IMR-90 (cell line): Measurements from ENCODE around the gene OR2T29. TPM values are rescaled to one million over a fixed set of nuclear protein-coding genes. Genes with fewer than 3 reads are reported as not detected.

ENCODE experiments used
- ATAC-seq: fragments of 200-7000 bp; cut with Tn5 transposase; 2 replicates; pipeline ENCODE4 v1.9.1; 2020; ENCODE audit warnings: low read depth, mild to moderate bottlenecking, moderate library complexity
- BruUV-seq: library from RNA; stranded (reverse); fragments of 400-500 nt; replicated peaks from 2 replicates; lab custom pipeline; 2021; lab: Mats Ljungman, UMichigan
- CTCF ChIA-PET: fragments of 300-600 bp; formaldehyde crosslinking; extraction: SDS; loops from one replicate; lab custom pipeline; 2021; ENCODE audit warnings: antibody characterized with exemption; lab: Yijun Ruan, JAX
- POLR2A ChIA-PET: fragments of 300-600 bp; sonication (Branson Sonifier 250); formaldehyde crosslinking; loops from one replicate; lab custom pipeline; 2022; ENCODE audit warnings: antibody characterized with exemption; ENCODE audit not compliant: unreplicated experiment; lab: Charles Lee
- DNase-seq: peaks from one replicate; pipeline ENCODE4 v3.0.0; 2013
- H2AFZ ChIP-seq: replicated peaks from 2 replicates; pipeline ENCODE3; 2013; ENCODE audit warnings: low read length, mild to moderate bottlenecking; ENCODE audit not compliant: poor library complexity
- H2AK5ac ChIP-seq: 2 replicates; pipeline ENCODE4 v1.6.1; 2013; ENCODE audit warnings: low read depth, low read length, inconsistent platforms
- H2AK9ac ChIP-seq: replicated peaks from 2 replicates; pipeline ENCODE3; 2013; ENCODE audit warnings: mild to moderate bottlenecking, low read depth, low read length, moderate library complexity; ENCODE audit not compliant: poor library complexity
- H2BK120ac ChIP-seq: 2 replicates; pipeline ENCODE4 v1.6.1; 2013; ENCODE audit warnings: low read depth, low read length, inconsistent platforms
- H2BK15ac ChIP-seq: 3 replicates; pipeline ENCODE4 v1.6.1; 2013; ENCODE audit warnings: low read depth, low read length, inconsistent platforms
- H2BK20ac ChIP-seq: 2 replicates; pipeline ENCODE4 v1.6.1; 2013; ENCODE audit warnings: low read depth, mild to moderate bottlenecking, inconsistent platforms, low read length, moderate library complexity
- H2BK5ac ChIP-seq: 2 replicates; pipeline ENCODE4 v1.6.1; 2013; ENCODE audit warnings: mild to moderate bottlenecking, low read depth, low read length, inconsistent platforms; ENCODE audit not compliant: poor library complexity, severe bottlenecking
- H3K14ac ChIP-seq: replicated peaks from 2 replicates; pipeline ENCODE4 v1.6.1; 2013; ENCODE audit warnings: low read depth, low read length, inconsistent platforms
- H3K18ac ChIP-seq: 2 replicates; pipeline ENCODE4 v1.6.1; 2013; ENCODE audit warnings: low read depth, low read length, control low read depth
- H3K23ac ChIP-seq: 2 replicates; pipeline ENCODE4 v1.6.1; 2013; ENCODE audit warnings: low read depth, low read length, inconsistent platforms
- H3K27ac ChIP-seq: 2 replicates; pipeline ENCODE4 v1.5.1; 2013; ENCODE audit warnings: mild to moderate bottlenecking, control low read depth, low read length; ENCODE audit not compliant: insufficient read depth
- H3K27me3 ChIP-seq: 2 replicates; pipeline ENCODE4 v1.6.1; 2013; ENCODE audit warnings: low read length; ENCODE audit not compliant: control insufficient read depth, insufficient read depth
- H3K36me3 ChIP-seq: 2 replicates; pipeline ENCODE4 v1.6.1; 2013; ENCODE audit warnings: low read length, mixed read lengths; ENCODE audit not compliant: control insufficient read depth, insufficient read depth
- H3K4ac ChIP-seq: 2 replicates; pipeline ENCODE4 v1.6.1; 2013; ENCODE audit warnings: low read depth, low read length, inconsistent platforms
- H3K4me1 ChIP-seq: 2 replicates; pipeline ENCODE4 v1.6.1; 2013; ENCODE audit warnings: low read length, mixed read lengths; ENCODE audit not compliant: control insufficient read depth, insufficient read depth
- H3K4me2 ChIP-seq: 2 replicates; pipeline ENCODE4 v1.6.1; 2013; ENCODE audit warnings: low read depth, mild to moderate bottlenecking, control low read depth, low read length, moderate library complexity
- H3K4me3 ChIP-seq: 2 replicates; pipeline ENCODE4 v1.5.1; 2013; ENCODE audit warnings: low read depth, mild to moderate bottlenecking, control low read depth, low read length, moderate library complexity; ENCODE audit not compliant: insufficient read depth
- H3K56ac ChIP-seq: 2 replicates; pipeline ENCODE4 v1.6.1; 2013; ENCODE audit warnings: low read length, inconsistent platforms; ENCODE audit not compliant: insufficient read depth; ENCODE audit errors: extremely low read depth
- H3K79me1 ChIP-seq, 2 experiments: 2 replicates each; pipeline ENCODE4 v1.6.1; 2013; ENCODE audit warnings: low read length in 2 of 2, inconsistent platforms in 1 of 2, low read depth in 1 of 2
- H3K9ac ChIP-seq: 2 replicates; pipeline ENCODE4 v1.6.1; 2013; ENCODE audit warnings: low read depth, low read length, control low read depth
- H3K9me1 ChIP-seq: 2 replicates; pipeline ENCODE4 v1.6.1; 2013; ENCODE audit warnings: low read length, inconsistent platforms; ENCODE audit not compliant: insufficient read depth
- H3K9me3 ChIP-seq: 2 replicates; pipeline ENCODE4 v1.6.1; 2013; ENCODE audit warnings: low read length; ENCODE audit not compliant: control insufficient read depth, insufficient read depth
- H4K20me1 ChIP-seq: 2 replicates; pipeline ENCODE4 v1.6.1; 2013; ENCODE audit warnings: low read length, inconsistent platforms; ENCODE audit not compliant: insufficient read depth
- H4K5ac ChIP-seq: 2 replicates; pipeline ENCODE4 v1.6.1; 2013; ENCODE audit warnings: mild to moderate bottlenecking, low read depth, low read length, control low read depth
- H4K8ac ChIP-seq, 2 experiments: 2 replicates each; pipeline ENCODE4 v1.6.1; 2013; ENCODE audit warnings: low read depth in 2 of 2, low read length in 2 of 2, control low read depth in 1 of 2, inconsistent platforms in 1 of 2
- H4K91ac ChIP-seq: 2 replicates; pipeline ENCODE4 v1.6.1; 2013; ENCODE audit warnings: low read depth, low read length, inconsistent platforms; ENCODE audit not compliant: insufficient read depth
- CEBPB ChIP-seq: IDR thresholded peaks from 2 replicates; pipeline ENCODE4 v1.6.1; 2012; ENCODE audit warnings: low read depth, low read length, improper control_type of control experiment
- CHD1 ChIP-seq: IDR thresholded peaks from 2 replicates; pipeline ENCODE4 v1.6.1; 2012; ENCODE audit warnings: low read depth, low read length, improper control_type of control experiment
- CTCF ChIP-seq: conservative IDR thresholded peaks from 2 replicates; pipeline ENCODE4 v1.5.1; 2012; ENCODE audit warnings: mild to moderate bottlenecking, low read depth, low read length, improper control_type of control experiment
- FOS ChIP-seq: fragments of 150-350 bp; IDR thresholded peaks from 2 replicates; pipeline ENCODE4 v1.6.1; 2016; ENCODE audit warnings: low read depth, low read length
- MAFK ChIP-seq: IDR thresholded peaks from 2 replicates; pipeline ENCODE4 v1.6.1; 2012; ENCODE audit warnings: low read depth, low read length, improper control_type of control experiment
- MXI1 ChIP-seq: IDR thresholded peaks from 2 replicates; pipeline ENCODE4 v1.6.1; 2012; ENCODE audit warnings: low read depth, mild to moderate bottlenecking, low read length, moderate library complexity, borderline replicate concordance
- NFE2L2 ChIP-seq: fragments of 150-350 bp; IDR thresholded peaks from 2 replicates; pipeline ENCODE4 v1.6.1; 2016; ENCODE audit warnings: low read depth, mild to moderate bottlenecking, low read length
- RAD21 ChIP-seq: IDR thresholded peaks from 2 replicates; pipeline ENCODE4 v1.6.1; 2012; ENCODE audit warnings: low read length, improper control_type of control experiment
- SMC3 ChIP-seq: fragments of 150-350 bp; IDR thresholded peaks from 2 replicates; pipeline ENCODE4 v1.6.1; 2016; ENCODE audit warnings: low read depth, mild to moderate bottlenecking, antibody characterized with exemption, low read length, moderate library complexity
- USF2 ChIP-seq: fragments of 150-350 bp; IDR thresholded peaks from 2 replicates; pipeline ENCODE4 v1.6.1; 2017; ENCODE audit warnings: mild to moderate bottlenecking, antibody characterized with exemption, low read length, low read depth
- WGBS, 2 experiments: methylation state at CpG; one replicate each; pipeline versions ENCODE4 v1.1.5 to v1.1.7; 2013; ENCODE audit warnings: missing lambda C conversion rate in 2 of 2; ENCODE audit not compliant: insufficient read length in 1 of 2; ENCODE audit errors: extremely low coverage in 2 of 2; 5-methylcytosine and 5-hydroxymethylcytosine counted together
- dilution Hi-C: fragments of 300-500 bp; cut with HindIII; formaldehyde crosslinking; loops from one replicate; pipeline ENCODE4 v1.14.3; 2018; ENCODE audit warnings: low sequenced_read_pairs; ENCODE audit not compliant: unreplicated experiment
- in situ Hi-C: fragments of 300-500 bp; cut with MboI; formaldehyde crosslinking; loops from 3 replicates; pipeline ENCODE4 v1.14.3; 2019; ENCODE audit warnings: low sequenced_read_pairs, inconsistent platforms, mixed read lengths
- intact Hi-C: fragments of 100-400 bp; cut with micrococcal nuclease; formaldehyde crosslinking; loops from 2 replicates; pipeline ENCODE4 v1.10.0; 2022
- polyA plus RNA-seq, 3 experiments: library from polyadenylated mRNA; depleted of rRNA; stranded (reverse); fragments of >200 nt; gene quantifications; 2 replicates each; pipeline ENCODE4 v1.2.3, GENCODE V29; 2012; ENCODE audit warnings: low replicate concordance in 1 of 3
- total RNA-seq: library from RNA; depleted of rRNA; stranded (reverse); fragments of >200 nt; gene quantifications from 2 replicates; pipeline ENCODE4 v1.2.3, GENCODE V29; 2012

The OR2T29 gene
- total and polyA plus RNA-seq, 2 of the 4 experiments (the other 2 are of a cell fraction), result not detected

- H3K23ac ChIP-seq, result no peak overlapping the region
- H2AK5ac ChIP-seq, result no peak overlapping the region
- POLR2A ChIA-PET, result no interaction called here
- H3K36me3 ChIP-seq, result no peaks in the 10 kb centered on the region
- no peak overlapping the region for H3K4ac ChIP-seq
- DNase-seq (no peak), ATAC-seq (no peak)
- no peak overlapping the region for H4K5ac ChIP-seq
- H3K4me3 ChIP-seq, result no peak overlapping the region
- CTCF ChIA-PET, result no interaction called here
- H4K20me1 ChIP-seq, result no peaks in the 10 kb centered on the region
- no peaks in the 10 kb centered on the region for H3K27me3 ChIP-seq
- no peak overlapping the region for H2AK9ac ChIP-seq
- no peaks in the 10 kb centered on the region for H3K9me3 ChIP-seq
- TF ChIP-seq MAFK (no peak), NFE2L2 (no peak), MXI1 (no peak), CTCF (no peak), CEBPB (no peak), USF2 (no peak), SMC3 (no peak), RAD21 (no peak), FOS (no peak), CHD1 (no peak)
- no peak overlapping the region for H2BK15ac ChIP-seq
- dilution Hi-C loops (no loop called here), in situ Hi-C loops (no loop called here), intact Hi-C loops (no loop called here)
- no peak overlapping the region for H2BK120ac ChIP-seq
- no TSS peak for BruUV-seq
- no peak overlapping the region for H2AFZ ChIP-seq
- no peak overlapping the region for H3K4me2 ChIP-seq
- no peaks in the 10 kb centered on the region for H3K4me1 ChIP-seq
- no peak overlapping the region for H2BK5ac ChIP-seq
- no peaks in the 10 kb centered on the region for H3K9me1 ChIP-seq
- no peak overlapping the region for H3K9ac ChIP-seq
- no peak overlapping the region for H3K14ac ChIP-seq
- H3K79me1 ChIP-seq, result no peaks in the 10 kb centered on the region
- no peak overlapping the region for H3K27ac ChIP-seq
- H3K18ac ChIP-seq, result no peak overlapping the region
- H4K8ac ChIP-seq, result no peak overlapping the region
- H3K56ac ChIP-seq, result no peak overlapping the region
- no CpG with 5 or more reads among the region's 8 CpGs for WGBS, 2 experiments
- no peak overlapping the region for H4K91ac ChIP-seq
- H2BK20ac ChIP-seq, result no peak overlapping the region
These were observed 36.8 kb upstream of the OR2T29 start for GRCh38 chr1:248599396-248599795.
